ENCODE results near the gene TXLNA. TPM values are rescaled to one million over a fixed set of nuclear protein-coding genes. Genes with fewer than 3 reads are reported as not detected.

TXLNA gene
- total RNA-seq, 1 donor from 2014 or later, result 65.3 TPM

DNA sequence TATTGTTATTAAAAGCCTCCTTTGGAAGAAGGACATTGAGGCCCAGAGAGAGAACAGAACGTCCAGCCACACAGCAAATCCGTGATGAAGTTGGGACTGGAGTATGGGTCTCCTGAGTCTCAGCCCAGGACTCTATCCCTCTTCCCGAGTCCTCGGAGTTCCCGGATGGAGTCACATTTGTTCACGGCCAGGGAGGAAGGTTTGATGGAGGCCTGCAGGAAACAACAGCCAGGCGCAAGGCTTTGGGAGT, 357 bp upstream of the TXLNA start:
- no peak for DNase-seq (ENCODE audit: low spot score)
- Mint-ChIP-seq H3K27me3 (ENCODE audit: unreplicated experiment) (peaks cover 4% of the 10 kb centered on the region), H3K9me3 (ENCODE audit: unreplicated experiment) (no peaks in the 10 kb centered on the region), H3K27ac (ENCODE audit: unreplicated experiment) (peak overlapping the region; percentile 93), H3K4me3 (ENCODE audit: unreplicated experiment) (peak overlapping the region; percentile 88), H3K36me3 (ENCODE audit: low read depth, unreplicated experiment) (peaks cover 33% of the 10 kb centered on the region), H3K4me1 (ENCODE audit: unreplicated experiment) (peaks cover 26% of the 10 kb centered on the region)
- TF ChIP-seq, protein P1, sequence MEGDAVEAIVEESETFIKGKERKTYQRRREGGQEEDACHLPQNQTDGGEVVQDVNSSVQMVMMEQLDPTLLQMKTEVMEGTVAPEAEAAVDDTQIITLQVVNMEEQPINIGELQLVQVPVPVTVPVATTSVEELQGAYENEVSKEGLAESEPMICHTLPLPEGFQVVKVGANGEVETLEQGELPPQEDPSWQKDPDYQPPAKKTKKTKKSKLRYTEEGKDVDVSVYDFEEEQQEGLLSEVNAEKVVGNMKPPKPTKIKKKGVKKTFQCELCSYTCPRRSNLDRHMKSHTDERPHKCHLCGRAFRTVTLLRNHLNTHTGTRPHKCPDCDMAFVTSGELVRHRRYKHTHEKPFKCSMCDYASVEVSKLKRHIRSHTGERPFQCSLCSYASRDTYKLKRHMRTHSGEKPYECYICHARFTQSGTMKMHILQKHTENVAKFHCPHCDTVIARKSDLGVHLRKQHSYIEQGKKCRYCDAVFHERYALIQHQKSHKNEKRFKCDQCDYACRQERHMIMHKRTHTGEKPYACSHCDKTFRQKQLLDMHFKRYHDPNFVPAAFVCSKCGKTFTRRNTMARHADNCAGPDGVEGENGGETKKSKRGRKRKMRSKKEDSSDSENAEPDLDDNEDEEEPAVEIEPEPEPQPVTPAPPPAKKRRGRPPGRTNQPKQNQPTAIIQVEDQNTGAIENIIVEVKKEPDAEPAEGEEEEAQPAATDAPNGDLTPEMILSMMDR (IDR thresholded peaks at IDR 0.05; ENCODE audit: unreplicated experiment), result no peak

DNA sequence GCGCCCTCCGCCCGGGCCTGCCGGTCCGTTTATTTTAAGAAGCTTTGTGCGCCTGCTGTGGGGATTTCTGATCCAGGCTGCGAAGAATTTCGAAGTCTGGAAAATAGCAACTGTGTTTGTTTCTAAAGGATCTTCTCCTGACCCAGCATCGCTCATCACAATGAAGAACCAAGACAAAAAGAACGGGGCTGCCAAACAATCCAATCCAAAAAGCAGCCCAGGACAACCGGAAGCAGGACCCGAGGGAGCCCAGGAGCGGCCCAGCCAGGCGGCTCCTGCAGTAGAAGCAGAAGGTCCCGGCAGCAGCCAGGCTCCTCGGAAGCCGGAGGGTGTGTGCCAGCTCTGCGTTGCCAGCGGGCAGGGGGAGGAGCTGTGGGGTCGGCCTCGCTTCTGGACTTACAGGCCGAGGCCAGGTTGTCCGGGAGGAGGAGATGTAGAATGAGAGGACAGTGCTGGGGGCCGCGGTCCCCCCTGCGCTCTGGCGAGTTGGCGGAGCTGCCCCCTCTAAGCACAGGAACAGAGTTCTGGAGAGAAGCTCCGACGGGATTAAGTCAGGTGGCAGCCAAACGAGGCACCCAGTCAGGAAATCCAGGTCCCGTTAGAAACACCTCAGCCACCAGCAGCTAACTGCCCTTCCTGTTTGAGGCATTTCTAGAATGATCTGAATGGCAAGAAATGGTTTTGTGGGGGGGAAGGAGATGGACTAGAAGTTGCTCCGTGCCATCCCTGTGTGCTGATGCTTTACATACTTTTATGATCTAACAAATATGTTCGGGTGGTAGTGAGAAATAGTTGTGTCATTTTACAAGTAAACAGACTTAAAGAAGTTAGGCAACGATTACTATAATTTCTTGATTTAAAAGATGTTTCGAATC, 948 bp downstream of the TXLNA start:
- Mint-ChIP-seq H3K4me1 (ENCODE audit: unreplicated experiment) (peaks cover 31% of the 10 kb centered on the region), H3K9me3 (ENCODE audit: unreplicated experiment) (no peaks in the 10 kb centered on the region), H3K27ac (ENCODE audit: unreplicated experiment) (peak overlapping the region; percentile 91), H3K36me3 (ENCODE audit: low read depth, unreplicated experiment) (peaks cover 43% of the 10 kb centered on the region), H3K4me3 (ENCODE audit: unreplicated experiment) (peak overlapping the region; percentile 92), H3K27me3 (ENCODE audit: unreplicated experiment) (peaks cover 8% of the 10 kb centered on the region)
- TF ChIP-seq, protein P1 (IDR thresholded peaks at IDR 0.05; ENCODE audit: unreplicated experiment), result no peak
- peak; percentile 48 for DNase-seq (ENCODE audit: low spot score)

DNA sequence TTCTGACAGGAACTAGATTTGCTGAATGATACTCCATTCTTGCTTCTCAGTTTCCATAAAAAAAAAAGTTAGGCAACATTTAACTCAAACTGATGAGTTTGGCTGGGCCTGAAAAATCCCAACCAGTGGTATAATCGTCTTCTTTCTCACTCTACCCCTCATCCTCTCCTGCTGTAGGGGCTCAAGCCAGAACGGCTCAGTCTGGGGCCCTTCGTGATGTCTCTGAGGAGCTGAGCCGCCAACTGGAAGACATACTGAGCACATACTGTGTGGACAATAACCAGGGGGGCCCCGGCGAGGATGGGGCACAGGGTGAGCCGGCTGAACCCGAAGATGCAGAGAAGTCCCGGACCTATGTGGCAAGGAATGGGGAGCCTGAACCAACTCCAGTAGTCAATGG, 1.6 kb downstream of the TXLNA start:
- peak overlapping the region; percentile 92 for H3K4me3 Mint-ChIP-seq (ENCODE audit: unreplicated experiment)
- peaks cover 8% of the 10 kb centered on the region for H3K27me3 Mint-ChIP-seq (ENCODE audit: unreplicated experiment)
- H3K27ac Mint-ChIP-seq (ENCODE audit: unreplicated experiment), result peak overlapping the region; percentile 91
- peaks cover 31% of the 10 kb centered on the region for H3K4me1 Mint-ChIP-seq (ENCODE audit: unreplicated experiment)
- H3K9me3 Mint-ChIP-seq (ENCODE audit: unreplicated experiment), result no peaks in the 10 kb centered on the region
- DNase-seq (ENCODE audit: low spot score), result no peak
- H3K36me3 Mint-ChIP-seq (ENCODE audit: low read depth, unreplicated experiment), result peaks cover 46% of the 10 kb centered on the region
- TF ChIP-seq, protein P1 (IDR thresholded peaks at IDR 0.05; ENCODE audit: unreplicated experiment), result no peak

DNA sequence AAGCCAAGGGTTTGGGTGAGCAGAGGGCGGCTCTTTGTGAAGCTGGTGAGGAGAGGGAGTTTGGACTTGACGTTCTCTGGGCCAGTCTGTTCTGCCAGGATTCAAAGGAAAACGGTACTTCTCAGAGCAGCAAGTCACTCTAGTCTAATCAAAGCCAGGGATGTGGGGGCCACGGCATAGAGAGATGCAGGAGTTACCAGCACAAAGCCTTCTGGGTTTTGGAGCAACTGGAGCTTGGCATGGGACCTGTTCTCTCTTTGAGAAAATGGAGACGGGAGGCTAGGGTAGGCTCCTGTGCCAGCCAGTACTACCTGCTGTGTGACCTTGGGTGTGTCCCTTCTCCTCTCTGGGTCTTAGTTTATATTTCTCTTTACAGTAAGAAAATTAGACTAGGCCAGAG, 2.1 kb downstream of the TXLNA start:
- Mint-ChIP-seq H3K4me3 (ENCODE audit: unreplicated experiment) (peak overlapping the region; percentile 92), H3K9me3 (ENCODE audit: unreplicated experiment) (no peaks in the 10 kb centered on the region), H3K36me3 (ENCODE audit: low read depth, unreplicated experiment) (peaks cover 51% of the 10 kb centered on the region), H3K27me3 (ENCODE audit: unreplicated experiment) (peaks cover 11% of the 10 kb centered on the region), H3K4me1 (ENCODE audit: unreplicated experiment) (peaks cover 34% of the 10 kb centered on the region), H3K27ac (ENCODE audit: unreplicated experiment) (peak overlapping the region; percentile 91)
- TF ChIP-seq, protein P1 (IDR thresholded peaks at IDR 0.05; ENCODE audit: unreplicated experiment), result no peak
- DNase-seq (ENCODE audit: low spot score), result no peak

DNA sequence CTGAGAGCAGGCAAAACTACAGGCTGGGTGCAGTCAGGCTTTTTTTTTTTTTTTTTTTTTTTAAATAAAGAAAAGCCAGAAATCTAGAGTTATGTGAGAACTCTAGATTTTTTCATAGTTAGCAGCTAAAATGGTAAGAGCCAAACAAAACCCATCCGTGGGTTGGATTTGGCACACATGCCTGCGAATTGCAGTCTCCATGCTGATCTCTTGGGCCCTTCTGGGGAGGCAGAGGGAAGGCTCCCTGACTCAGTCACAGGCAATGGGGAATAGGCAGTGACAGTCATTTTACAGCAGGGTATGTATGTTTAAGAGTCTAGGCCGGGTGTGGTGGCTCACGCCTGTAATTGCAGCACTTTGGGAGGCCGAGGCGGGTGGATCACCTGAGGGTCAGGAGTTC, 2.6 kb downstream of the TXLNA start:
- H3K9me3 Mint-ChIP-seq (ENCODE audit: unreplicated experiment), result no peaks in the 10 kb centered on the region
- H3K4me3 Mint-ChIP-seq (ENCODE audit: unreplicated experiment), result peak overlapping the region; percentile 69

More for the DNA sequence above, 2.6 kb downstream of the TXLNA start:
- H3K36me3 Mint-ChIP-seq (ENCODE audit: low read depth, unreplicated experiment), result peaks cover 53% of the 10 kb centered on the region
- H3K4me1 Mint-ChIP-seq (ENCODE audit: unreplicated experiment), result peaks cover 35% of the 10 kb centered on the region
- H3K27ac Mint-ChIP-seq (ENCODE audit: unreplicated experiment), result no peak overlapping the region
- TF ChIP-seq, protein P1 (IDR thresholded peaks at IDR 0.05; ENCODE audit: unreplicated experiment), result no peak
- DNase-seq (ENCODE audit: low spot score), result no peak
- H3K27me3 Mint-ChIP-seq (ENCODE audit: unreplicated experiment), result peaks cover 11% of the 10 kb centered on the region

Data from endothelial cell (in vitro differentiated cells).